ENCODE results near the gene KRTAP10-7. TPM values are rescaled to one million over a fixed set of nuclear protein-coding genes. Genes with fewer than 3 reads are reported as not detected.

The KRTAP10-7 gene
- total and polyA plus RNA-seq, 9 of the 15 experiments (the other 6 are each of a cell fraction or from before 2014, with no cell fraction given), result not detected

- TF ChIP-seq ZNF407 (IDR thresholded peaks at IDR 0.05; ENCODE audit: low read depth) (no peak), GATAD2A (IDR thresholded peaks at IDR 0.05) (no peak), NFXL1 (CRISPR knock-in tag; IDR thresholded peaks at IDR 0.05) (no peak), SMAD4 (CRISPR knock-in tag; conservative IDR thresholded peaks at IDR 0.05) (no peak), FOS (IDR thresholded peaks at IDR 0.05; ENCODE audit: extremely low read depth, insufficient read length) (no peak), C11orf30 (IDR thresholded peaks at IDR 0.05; ENCODE audit: low read depth) (no peak), SNRNP70 (optimal IDR thresholded peaks at IDR 0.05; ENCODE audit: low read depth, low read length) (no peak), CBFA2T2 (conservative IDR thresholded peaks at IDR 0.05) (peak; percentile 52), ZNF318 (IDR thresholded peaks at IDR 0.05; ENCODE audit: borderline replicate concordance in 1 of 2, low read depth in 1 of 2) (peak in 1 of 2 experiments; percentile 82; a peak in 1 of 4 replicates), JUN (IDR thresholded peaks at IDR 0.05; ENCODE audit: borderline replicate concordance, low read depth, low read length) (peak; percentile 93), JUN (CRISPR knock-in tag; IDR thresholded peaks at IDR 0.05; ENCODE audit: borderline replicate concordance) (no peak), CEBPB (tag; IDR thresholded peaks at IDR 0.05) (peak; percentile 42; the same call in 1 of the 2 replicates), TAF1 (IDR thresholded peaks at IDR 0.05; ENCODE audit: control insufficient read depth, extremely low read depth, insufficient read depth, low read length, severe bottlenecking) (no peak)
Measured at GRCh38 chr21:44582055-44582454, 18.3 kb upstream of the KRTAP10-7 start (continued).
